H1 (cell line): ENCODE measurements around the gene BTG2. TPM values are rescaled to one million over a fixed set of nuclear protein-coding genes. Genes with fewer than 3 reads are reported as not detected.

Source experiments
- CTCF ChIA-PET: fragments of 300-600 bp; sonication (Branson Sonifier 250); formaldehyde crosslinking; loops from one replicate; lab custom pipeline; 2021; ENCODE audit not compliant: partially characterized antibody; lab: Charles Lee
- POLR2A ChIA-PET: fragments of 300-600 bp; sonication (Branson Sonifier 250); formaldehyde crosslinking; loops from one replicate; lab custom pipeline; 2021; ENCODE audit warnings: inconsistent platforms; ENCODE audit not compliant: partially characterized antibody; lab: Charles Lee
- DNase-seq, 2 experiments: peaks; one replicate each; pipeline versions ENCODE4 v3.0.0 to v3.0.0-alpha.2; 2010 to 2022; ENCODE audit warnings: low spot score in 2 of 2, low read depth in 1 of 2, mixed read lengths in 1 of 2
- FAIRE-seq: peaks from 2 replicates; lab custom pipeline; 2011; peaks lifted over from hg19 to GRCh38; lab: Jason Lieb, UNC
- H2AFZ ChIP-seq: 2 replicates; pipeline ENCODE4 v1.8.1; 2012; ENCODE audit warnings: low read length, inconsistent platforms
- H2AK5ac ChIP-seq: 2 replicates; pipeline ENCODE4 v1.6.1; 2013; ENCODE audit warnings: low read depth, low read length
- H2BK120ac ChIP-seq: replicated peaks from 2 replicates; pipeline ENCODE3; 2013; ENCODE audit warnings: low read depth, low read length, inconsistent platforms
- H2BK12ac ChIP-seq: 2 replicates; pipeline ENCODE4 v1.6.1; 2013; ENCODE audit warnings: low read depth, low read length
- H2BK15ac ChIP-seq: 2 replicates; pipeline ENCODE4 v1.6.1; 2013; ENCODE audit warnings: low read length
- H2BK20ac ChIP-seq: 2 replicates; pipeline ENCODE4 v1.6.1; 2013; ENCODE audit warnings: low read length
- H2BK5ac ChIP-seq: 2 replicates; pipeline ENCODE4 v1.6.1; 2013; ENCODE audit warnings: low read depth, low read length
- H3K14ac ChIP-seq: 2 replicates; pipeline ENCODE4 v1.6.1; 2013; ENCODE audit warnings: inconsistent platforms; ENCODE audit not compliant: insufficient read length
- H3K18ac ChIP-seq: 2 replicates; pipeline ENCODE4 v1.6.1; 2013; ENCODE audit warnings: low read length; ENCODE audit errors: extremely low read depth
- H3K23ac ChIP-seq: 2 replicates; pipeline ENCODE4 v1.6.1; 2013; ENCODE audit warnings: inconsistent platforms; ENCODE audit not compliant: insufficient read length
- H3K23me2 ChIP-seq: 2 replicates; pipeline ENCODE4 v1.6.1; 2013; ENCODE audit warnings: low read depth, low read length
- H3K27ac ChIP-seq: 2 replicates; pipeline ENCODE4 v1.6.1; 2011; ENCODE audit warnings: low read depth, low read length, inconsistent platforms
- H3K27me3 ChIP-seq, 4 experiments: replicated peaks in 1 of 4; 1 replicate in 1 of 4; 2 replicates in 3 of 4; pipeline versions ENCODE4 v1.6.1 to v1.8.1; 2011 to 2013; ENCODE audit warnings: low read length in 3 of 4, mild to moderate bottlenecking in 3 of 4, inconsistent platforms in 2 of 4, mixed read lengths in 2 of 4, moderate library complexity in 1 of 4; ENCODE audit not compliant: control insufficient read depth in 3 of 4, insufficient read depth in 3 of 4; ENCODE audit errors: extremely low read depth in 1 of 4
- H3K36me3 ChIP-seq, 4 experiments: 2 replicates each; pipeline versions ENCODE4 v1.6.1 to v1.8.1; 2011 to 2013; ENCODE audit warnings: mild to moderate bottlenecking in 4 of 4, low read length in 3 of 4, moderate library complexity in 2 of 4, control low read depth in 1 of 4, inconsistent platforms in 1 of 4; ENCODE audit not compliant: insufficient read depth in 4 of 4, control insufficient read depth in 2 of 4
- H3K4ac ChIP-seq: replicated peaks from 2 replicates; pipeline ENCODE3; 2013; ENCODE audit warnings: low read length, low read depth, mixed read lengths, inconsistent platforms; ENCODE audit not compliant: insufficient read length
- H3K4me1 ChIP-seq, 4 experiments: replicated peaks in 1 of 4; 1 replicate in 1 of 4; 2 replicates in 3 of 4; pipeline versions ENCODE4 v1.6.1 to v1.8.1; 2011 to 2013; ENCODE audit warnings: low read length in 3 of 4, inconsistent platforms in 2 of 4, mixed read lengths in 1 of 4; ENCODE audit not compliant: insufficient read depth in 4 of 4, control insufficient read depth in 3 of 4
- H3K4me2 ChIP-seq, 2 experiments: 2 replicates each; pipeline versions ENCODE4 v1.6.1 to v1.8.1; 2011 to 2013; ENCODE audit warnings: low read depth in 2 of 2, low read length in 2 of 2, control low read depth in 1 of 2, inconsistent platforms in 1 of 2, mild to moderate bottlenecking in 1 of 2; ENCODE audit not compliant: insufficient read depth in 1 of 2
- H3K4me3 ChIP-seq, 4 experiments: fragments of 200-600, 300-600 bp in 1 of 4; sonication (generic), shearing (Covaris generic), sonication (Bioruptor Twin) in 1 of 4; 2 replicates each; pipeline versions ENCODE4 v1.5.1 to v1.8.1; 2011 to 2016; ENCODE audit warnings: low read length in 4 of 4, low read depth in 3 of 4, control low read depth in 2 of 4, inconsistent platforms in 2 of 4, mild to moderate bottlenecking in 2 of 4, mixed read lengths in 1 of 4, moderate library complexity in 1 of 4; ENCODE audit not compliant: insufficient read depth in 2 of 4; ENCODE audit errors: extremely low read depth in 1 of 4
- H3K56ac ChIP-seq: replicated peaks from 2 replicates; pipeline ENCODE3; 2013; ENCODE audit warnings: low read depth, mild to moderate bottlenecking, mixed read lengths, low read length, inconsistent platforms; ENCODE audit not compliant: insufficient read length
- H3K79me1 ChIP-seq: 2 replicates; pipeline ENCODE4 v1.6.1; 2013; ENCODE audit warnings: low read depth, low read length, control low read depth
- H3K79me2 ChIP-seq, 2 experiments: 2 replicates each; pipeline versions ENCODE4 v1.6.1 to v1.8.1; 2012 to 2013; ENCODE audit warnings: low read length in 2 of 2, mild to moderate bottlenecking in 2 of 2, inconsistent platforms in 1 of 2; ENCODE audit not compliant: insufficient read depth in 2 of 2, control insufficient read depth in 1 of 2
- H3K9ac ChIP-seq, 4 experiments: replicated peaks in 1 of 4; 1 replicate in 1 of 4; 2 replicates in 3 of 4; pipeline versions ENCODE4 v1.6.1 to v1.8.1; 2011 to 2013; ENCODE audit warnings: low read depth in 3 of 4, low read length in 3 of 4, control low read depth in 2 of 4, mild to moderate bottlenecking in 2 of 4, moderate library complexity in 2 of 4, inconsistent platforms in 1 of 4; ENCODE audit errors: extremely low read depth in 1 of 4
- H3K9me3 ChIP-seq, 2 experiments: 2 replicates each; pipeline versions ENCODE4 v1.6.1 to v1.8.1; 2012 to 2013; ENCODE audit warnings: mild to moderate bottlenecking in 2 of 2, moderate library complexity in 2 of 2, control low read depth in 1 of 2, inconsistent platforms in 1 of 2, low read depth in 1 of 2, low read length in 1 of 2, mixed read lengths in 1 of 2; ENCODE audit not compliant: insufficient read depth in 2 of 2
- H4K20me1 ChIP-seq, 2 experiments: replicated peaks in 1 of 2; 2 replicates each; pipeline versions ENCODE3 to v1.8.1; 2011 to 2013; ENCODE audit warnings: inconsistent platforms in 2 of 2, low read length in 2 of 2, mild to moderate bottlenecking in 1 of 2; ENCODE audit not compliant: insufficient read depth in 2 of 2, control insufficient read depth in 1 of 2
- H4K5ac ChIP-seq: 2 replicates; pipeline ENCODE4 v1.6.1; 2013; ENCODE audit warnings: low read length, low read depth, mixed read lengths, inconsistent platforms; ENCODE audit not compliant: insufficient read length
- H4K8ac ChIP-seq: 2 replicates; pipeline ENCODE4 v1.8.0; 2013; ENCODE audit warnings: mild to moderate bottlenecking, moderate library complexity, low read length, inconsistent platforms; ENCODE audit not compliant: insufficient read depth; ENCODE audit errors: extremely low read depth
- H4K91ac ChIP-seq: replicated peaks from 2 replicates; pipeline ENCODE3; 2013; ENCODE audit warnings: low read length, mixed read lengths, inconsistent platforms; ENCODE audit not compliant: insufficient read length
- CHD1 ChIP-seq: IDR thresholded peaks from 2 replicates; pipeline ENCODE4 v1.6.1; 2012; ENCODE audit warnings: low read depth, low read length, improper control_type of control experiment
- EGR1 ChIP-seq: IDR thresholded peaks from 2 replicates; pipeline ENCODE4 v1.6.1; 2011; ENCODE audit warnings: low read depth, low read length, borderline replicate concordance
- GABPA ChIP-seq: IDR thresholded peaks from 2 replicates; pipeline ENCODE4 v1.6.1; 2011; ENCODE audit warnings: mild to moderate bottlenecking, low read length, moderate library complexity, borderline replicate concordance; ENCODE audit not compliant: insufficient read depth
- JUN ChIP-seq: IDR thresholded peaks from 2 replicates; pipeline ENCODE4 v1.6.1; 2011; ENCODE audit warnings: low read depth, mild to moderate bottlenecking, improper control_type of control experiment, low read length
- NANOG ChIP-seq: IDR thresholded peaks from 2 replicates; pipeline ENCODE4 v1.6.1; 2011; ENCODE audit warnings: low read length, low read depth, mild to moderate bottlenecking, inconsistent platforms; ENCODE audit not compliant: insufficient read depth, poor library complexity, severe bottlenecking
- RBBP5 ChIP-seq: IDR thresholded peaks from 2 replicates; pipeline ENCODE4 v1.7.1; 2012; ENCODE audit warnings: low read depth, mild to moderate bottlenecking, inconsistent platforms, low read length, moderate library complexity, borderline replicate concordance
- SIN3A ChIP-seq, 2 experiments: IDR thresholded peaks in 1 of 2; conservative IDR thresholded peaks in 1 of 2; 2 replicates each; pipeline ENCODE4 v1.6.1; 2011 to 2012; ENCODE audit warnings: low read length in 2 of 2, improper control_type of control experiment in 1 of 2, low read depth in 1 of 2, mild to moderate bottlenecking in 1 of 2
- SIX5 ChIP-seq: IDR thresholded peaks from 2 replicates; pipeline ENCODE4 v1.6.1; 2011; ENCODE audit warnings: mild to moderate bottlenecking, low read depth, low read length
- YY1 ChIP-seq: IDR thresholded peaks from 2 replicates; pipeline ENCODE4 v1.6.1; 2011; ENCODE audit warnings: low read depth, mild to moderate bottlenecking, low read length
- WGBS, 2 experiments: shearing (Covaris generic) in 1 of 2; methylation state at CpG; one replicate each; pipeline versions ENCODE4 v1.1.6 to v1.1.7; 2013 to 2015; ENCODE audit warnings: low lambda C conversion rate in 2 of 2, mixed read lengths in 2 of 2, inconsistent platforms in 1 of 2, low coverage in 1 of 2, missing lambda C conversion rate in 1 of 2; ENCODE audit not compliant: insufficient replicate concordance in 2 of 2, insufficient coverage in 1 of 2, insufficient read length in 1 of 2; ENCODE audit errors: extremely low coverage in 1 of 2, missing lambda C conversion rate in 1 of 2; 5-methylcytosine and 5-hydroxymethylcytosine counted together
- polyA plus RNA-seq, 7 experiments: library from polyadenylated mRNA; depleted of rRNA in 3 of 7; stranded (reverse) in 5 of 7; unstranded in 2 of 7; fragments of >200 nt in 5 of 7; fragments of 200-250 nt in 2 of 7; gene quantifications; 1 replicate in 5 of 7; 2 replicates in 1 of 7; 4 replicates in 1 of 7; pipeline versions ENCODE4 v1.2.1 to v1.2.3, GENCODE V29; 2011 to 2013; ENCODE audit warnings: missing spikeins in 2 of 7, mixed read lengths in 2 of 7
- total RNA-seq: library from RNA; stranded (reverse); fragmentation: NEBNext Ultra II Directional; extraction: Animal tissue kit (Norgen Biotek cat#: 25700); gene quantifications from 2 replicates; pipeline ENCODE4 v1.2.1, GENCODE V29; 2021

BTG2 gene
- total and polyA plus RNA-seq, 2 of the 8 experiments (the other 6 are each of a cell fraction or from before 2014, with no cell fraction given) = 4.8 to 11.0 TPM

GRCh38 chr1:203302456-203302855 lies 2.9 kb upstream of the BTG2 start:
- H3K4me3 ChIP-seq = no peak overlapping the region
- H3K4ac ChIP-seq = no peak overlapping the region
- H2AFZ ChIP-seq = no peak overlapping the region
- H3K27me3 ChIP-seq = peaks cover 30 to 65% (median 54%) of the 10 kb centered on the region in 4 experiments
- H3K18ac ChIP-seq = no peak overlapping the region
- no peak overlapping the region for H4K8ac ChIP-seq
- H3K27ac ChIP-seq = no peak overlapping the region
- WGBS, 2 experiments = 81% methylated on average over 7 of the region's 7 CpGs; no CpG with 5 or more reads in 1 of the 2 experiments
- DNase-seq (no peak), FAIRE-seq (no peak)
- peaks cover 12% of the 10 kb centered on the region for H3K23me2 ChIP-seq
- TF ChIP-seq YY1 (no peak), JUN (no peak), CHD1 (no peak), GABPA (no peak), RBBP5 (no peak), NANOG (no peak), SIN3A (conservative IDR thresholded peaks at IDR 0.05 in 1 of 2, IDR thresholded peaks at IDR 0.05 in 1 of 2; ENCODE audit: low read depth in 1 of 2, low read length in 2 of 2) (no peak), SIX5 (no peak), EGR1 (no peak)
- H4K20me1 ChIP-seq = peaks cover 0 to 7% of the 10 kb centered on the region in 2 experiments
- no peak overlapping the region for H2AK5ac ChIP-seq
- H3K56ac ChIP-seq = no peak overlapping the region
- no peak overlapping the region for H4K5ac ChIP-seq
- H3K79me1 ChIP-seq = no peaks in the 10 kb centered on the region
- H4K91ac ChIP-seq = no peak overlapping the region
- no peak overlapping the region for H3K9ac ChIP-seq
- no peak overlapping the region for H2BK5ac ChIP-seq
- POLR2A ChIA-PET = interaction anchor here (1.2 kb wide), 1 partner anchor 11 kb away, joined by 4 read pairs; no protein-coding TSS in a partner anchor
- no peak overlapping the region for H2BK15ac ChIP-seq
- H3K4me1 ChIP-seq = peaks cover 4 to 22% (median 12%) of the 10 kb centered on the region in 4 experiments
- no peak overlapping the region for H2BK120ac ChIP-seq
- CTCF ChIA-PET = interaction anchor here (0.6 kb wide), 1 partner anchor 132 kb away, joined by 3 read pairs; no protein-coding TSS in a partner anchor
- H3K36me3 ChIP-seq = no peaks in the 10 kb centered on the region
- no peaks in the 10 kb centered on the region for H3K79me2 ChIP-seq
- no peak overlapping the region for H3K4me2 ChIP-seq
- no peak overlapping the region for H2BK12ac ChIP-seq
- H3K14ac ChIP-seq = no peak overlapping the region
- H3K23ac ChIP-seq = no peak overlapping the region
- H3K9me3 ChIP-seq = no peaks in the 10 kb centered on the region
- H2BK20ac ChIP-seq = no peak overlapping the region
